SK-N-MC (cell line): ENCODE measurements around the gene LRCH1.
"Not testable (repeated sequence)": the region's sequence is repeated elsewhere in the genome, so short reads cannot be mapped to it uniquely, and the experiment has no call there.

Source experiments
- EZH2 ChIP-seq: fragments of 200-600 bp; sonication (generic); IDR thresholded peaks from one replicate; pipeline ENCODE4 v1.6.1; 2017; ENCODE audit warnings: antibody characterized with exemption
- FOXP2 ChIP-seq: optimal IDR thresholded peaks from 2 replicates; pipeline ENCODE3; 2011; ENCODE audit warnings: mild to moderate bottlenecking, moderate library complexity; ENCODE audit not compliant: insufficient read depth; ENCODE audit errors: extremely low read length, control extremely low read depth
- POLR2AphosphoS5 ChIP-seq: IDR thresholded peaks from 2 replicates; pipeline ENCODE4 v1.6.1; 2012; ENCODE audit warnings: mild to moderate bottlenecking, low read depth, low read length, borderline replicate concordance

DNA sequence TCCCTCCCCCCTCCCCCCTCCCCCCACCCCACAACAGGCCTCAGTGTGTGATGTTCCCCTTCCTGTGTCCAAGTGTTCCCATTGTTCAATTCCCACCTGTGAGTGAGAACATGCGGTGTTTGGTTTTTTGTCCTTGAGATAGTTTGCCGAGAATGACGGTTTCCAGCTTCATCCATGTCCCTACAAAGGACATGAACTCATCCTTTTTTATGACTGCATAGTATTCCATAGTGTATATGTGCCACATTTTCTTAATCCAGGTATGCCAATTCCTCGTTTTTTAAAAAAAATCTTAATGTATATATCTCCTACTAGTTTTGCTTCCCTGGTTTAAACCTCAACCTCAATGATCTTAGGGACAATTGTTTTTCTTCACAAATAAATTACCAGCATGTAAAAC lies 217.0 kb downstream of the LRCH1 start:
- TF ChIP-seq POLR2AphosphoS5, EZH2, FOXP2: not testable (repeated sequence)
